ENCODE measurements around the gene CCDC152.

DNA sequence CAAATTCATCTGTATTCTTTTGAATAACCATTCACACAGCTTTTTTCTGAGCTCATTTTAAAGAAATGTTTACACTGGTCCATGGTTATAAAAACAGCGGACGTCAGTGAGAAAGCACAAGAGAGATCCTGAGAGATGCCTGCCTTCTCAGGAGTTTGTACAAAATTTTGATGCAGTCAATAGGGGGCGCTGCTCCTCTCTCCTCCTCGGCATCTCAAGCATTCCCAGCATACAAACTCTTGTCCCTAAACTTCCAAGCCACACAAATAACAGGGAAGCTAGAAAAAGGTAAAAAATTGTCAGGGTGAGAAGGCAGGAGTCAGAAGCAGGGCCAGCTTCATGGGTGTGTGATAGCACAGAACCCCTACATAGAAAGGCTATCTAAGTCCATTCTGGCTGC, 11.2 kb upstream of the CCDC152 start:
- TF ChIP-seq, protein P1, sequence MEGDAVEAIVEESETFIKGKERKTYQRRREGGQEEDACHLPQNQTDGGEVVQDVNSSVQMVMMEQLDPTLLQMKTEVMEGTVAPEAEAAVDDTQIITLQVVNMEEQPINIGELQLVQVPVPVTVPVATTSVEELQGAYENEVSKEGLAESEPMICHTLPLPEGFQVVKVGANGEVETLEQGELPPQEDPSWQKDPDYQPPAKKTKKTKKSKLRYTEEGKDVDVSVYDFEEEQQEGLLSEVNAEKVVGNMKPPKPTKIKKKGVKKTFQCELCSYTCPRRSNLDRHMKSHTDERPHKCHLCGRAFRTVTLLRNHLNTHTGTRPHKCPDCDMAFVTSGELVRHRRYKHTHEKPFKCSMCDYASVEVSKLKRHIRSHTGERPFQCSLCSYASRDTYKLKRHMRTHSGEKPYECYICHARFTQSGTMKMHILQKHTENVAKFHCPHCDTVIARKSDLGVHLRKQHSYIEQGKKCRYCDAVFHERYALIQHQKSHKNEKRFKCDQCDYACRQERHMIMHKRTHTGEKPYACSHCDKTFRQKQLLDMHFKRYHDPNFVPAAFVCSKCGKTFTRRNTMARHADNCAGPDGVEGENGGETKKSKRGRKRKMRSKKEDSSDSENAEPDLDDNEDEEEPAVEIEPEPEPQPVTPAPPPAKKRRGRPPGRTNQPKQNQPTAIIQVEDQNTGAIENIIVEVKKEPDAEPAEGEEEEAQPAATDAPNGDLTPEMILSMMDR (IDR thresholded peaks at IDR 0.05): peak in 1 of 3 experiments; percentile 2
- TF ChIP-seq POLR2A (IDR thresholded peaks at IDR 0.05; ENCODE audit: low read depth): no peak

Measured in esophagus muscularis mucosa (tissue), 3 donors.